GM21447 (cell line): ENCODE results near the gene RNF126.

ENCODE experiments used
- ATAC-seq: cut with Tn5 transposase; IDR thresholded peaks from one replicate; pipeline ENCODE4 v1.9.1; 2021; ENCODE audit not compliant: unreplicated experiment

The RNF126 gene

GRCh38 chr19:648305-648704 lies 14.7 kb downstream of the RNF126 start:
- no peak for ATAC-seq

GRCh38 chr19:647566-648284 lies 15.3 kb downstream of the RNF126 start:
- ATAC-seq = no peak

GRCh38 chr19:646779-647565 lies 16.0 kb downstream of the RNF126 start:
- no peak for ATAC-seq

GRCh38 chr19:645912-646778 lies 16.9 kb downstream of the RNF126 start:
- ATAC-seq = no peak

GRCh38 chr19:644789-645188 lies 18.2 kb downstream of the RNF126 start:
- no peak for ATAC-seq

GRCh38 chr19:644363-644762 lies 18.7 kb downstream of the RNF126 start:
- no peak for ATAC-seq

GRCh38 chr19:643736-644135 lies 19.3 kb downstream of the RNF126 start:
- ATAC-seq = no peak

- no peak for ATAC-seq
Observed at GRCh38 chr19:642767-643727, 20.0 kb downstream of the RNF126 start.

- no peak for ATAC-seq
Observed at GRCh38 chr19:641702-642101, 21.3 kb downstream of the RNF126 start.

- no peak for ATAC-seq
Observed at GRCh38 chr19:640606-641189, 22.3 kb downstream of the RNF126 start.

GRCh38 chr19:640161-640558 lies 22.9 kb downstream of the RNF126 start:
- no peak for ATAC-seq

- no peak for ATAC-seq
Observed at GRCh38 chr19:639253-640160, 23.5 kb downstream of the RNF126 start, which contains the start of gene FGF22. Gene FGF22 (plus strand): TSS chr19:639879. CDS start chr19:639926, 47 bp downstream.

- ATAC-seq = no peak
Observed at GRCh38 chr19:638906-639252, 24.1 kb downstream of the RNF126 start.

- ATAC-seq = no peak
Observed at GRCh38 chr19:634975-635652, 27.9 kb downstream of the RNF126 start.

GRCh38 chr19:633786-634639 lies 29.0 kb downstream of the RNF126 start:
- no peak for ATAC-seq

- ATAC-seq = peak; percentile 70
Observed at GRCh38 chr19:633068-633785, 29.8 kb downstream of the RNF126 start, which contains the start of gene POLRMT. Gene POLRMT (minus strand): TSS chr19:633537. CDS start chr19:633512, 25 bp downstream.
